ENCODE results near the gene RERE. TPM values are rescaled to one million over a fixed set of nuclear protein-coding genes. Genes with fewer than 3 reads are reported as not detected.

The RERE gene
- total and polyA plus RNA-seq, 2 experiments from 2014 or later, result 39.8 to 62.8 TPM

GRCh38 chr1:8425781-8426161, 391.7 kb downstream of the RERE start:
- H3K4me3 ChIP-seq, result no peak overlapping the region
- peak overlapping the region; percentile 82 for H3K4me2 ChIP-seq
- no peaks in the 10 kb centered on the region for H3K9me2 ChIP-seq (replicated peaks; ENCODE audit: insufficient read depth)
- no peaks in the 10 kb centered on the region for H3K36me3 ChIP-seq (replicated peaks; ENCODE audit: insufficient read depth, low read depth)
- H3K27ac ChIP-seq, result peak overlapping the region; percentile 99
- H3K79me2 ChIP-seq, result peaks cover 76% of the 10 kb centered on the region
- TF ChIP-seq EZH2phosphoT487 (IDR thresholded peaks at IDR 0.05; ENCODE audit: low read depth, severe bottlenecking, unreplicated experiment) (no peak), CTCF (IDR thresholded peaks at IDR 0.05; ENCODE audit: poor library complexity) (no peak), EZH2 (IDR thresholded peaks at IDR 0.05; ENCODE audit: borderline replicate concordance) (no peak)
- no peak for DNase-seq (ENCODE audit: low spot score)
- H3K27me3 ChIP-seq, result no peaks in the 10 kb centered on the region
- H3K9me3 ChIP-seq (ENCODE audit: low read depth), result no peaks in the 10 kb centered on the region
- H3K4me1 ChIP-seq (ENCODE audit: insufficient read depth), result peaks cover 16% of the 10 kb centered on the region
- WGBS (ENCODE audit: low lambda C conversion rate, missing lambda C conversion rate), result 96% methylated on average over 3 of the region's 3 CpGs
- no peak overlapping the region for H2AFZ ChIP-seq
- peaks cover under 1% of the 10 kb centered on the region for H4K20me1 ChIP-seq (ENCODE audit: insufficient read depth, poor library complexity, severe bottlenecking)

GRCh38 chr1:8425150-8425780, 392.2 kb downstream of the RERE start:
- Histone ChIP-seq H3K9me2 (replicated peaks; ENCODE audit: insufficient read depth) (no peaks in the 10 kb centered on the region), H3K79me2 (peaks cover 76% of the 10 kb centered on the region), H3K27me3 (no peaks in the 10 kb centered on the region), H2AFZ (no peak overlapping the region), H3K27ac (peak overlapping the region; percentile 99), H3K36me3 (replicated peaks; ENCODE audit: insufficient read depth, low read depth) (no peaks in the 10 kb centered on the region), H3K4me1 (ENCODE audit: insufficient read depth) (peaks cover 16% of the 10 kb centered on the region), H3K4me2 (peak overlapping the region; percentile 82), H4K20me1 (ENCODE audit: insufficient read depth, poor library complexity, severe bottlenecking) (peaks cover 6% of the 10 kb centered on the region), H3K9me3 (ENCODE audit: low read depth) (no peaks in the 10 kb centered on the region), H3K4me3 (no peak overlapping the region)
- no peak for TF ChIP-seq EZH2phosphoT487 (IDR thresholded peaks at IDR 0.05; ENCODE audit: low read depth, severe bottlenecking, unreplicated experiment)
- TF ChIP-seq CTCF (IDR thresholded peaks at IDR 0.05; ENCODE audit: poor library complexity), result no peak
- no peak for TF ChIP-seq EZH2 (IDR thresholded peaks at IDR 0.05; ENCODE audit: borderline replicate concordance)
- DNase-seq (ENCODE audit: low spot score), result no peak
- WGBS (ENCODE audit: low lambda C conversion rate, missing lambda C conversion rate), result 87% methylated on average over 10 of the region's 10 CpGs

GRCh38 chr1:8424539-8425116, 392.8 kb downstream of the RERE start:
- no peaks in the 10 kb centered on the region for H3K27me3 ChIP-seq
- peaks cover 22% of the 10 kb centered on the region for H3K4me1 ChIP-seq (ENCODE audit: insufficient read depth)
- H3K4me3 ChIP-seq, result peak overlapping the region; percentile 14
- H3K9me2 ChIP-seq (replicated peaks; ENCODE audit: insufficient read depth), result no peaks in the 10 kb centered on the region
- H2AFZ ChIP-seq, result peak overlapping the region; percentile 10
- H3K36me3 ChIP-seq (replicated peaks; ENCODE audit: insufficient read depth, low read depth), result no peaks in the 10 kb centered on the region
- H3K79me2 ChIP-seq, result peaks cover 76% of the 10 kb centered on the region
- H4K20me1 ChIP-seq (ENCODE audit: insufficient read depth, poor library complexity, severe bottlenecking), result peaks cover 12% of the 10 kb centered on the region
- TF ChIP-seq CTCF (IDR thresholded peaks at IDR 0.05; ENCODE audit: poor library complexity), result no peak
- no peak for TF ChIP-seq EZH2 (IDR thresholded peaks at IDR 0.05; ENCODE audit: borderline replicate concordance)
- no peak for TF ChIP-seq EZH2phosphoT487 (IDR thresholded peaks at IDR 0.05; ENCODE audit: low read depth, severe bottlenecking, unreplicated experiment)
- DNase-seq (ENCODE audit: low spot score), result peak; percentile 84
- peak overlapping the region; percentile 99 for H3K27ac ChIP-seq
- no peaks in the 10 kb centered on the region for H3K9me3 ChIP-seq (ENCODE audit: low read depth)
- 19% methylated on average over 9 of the region's 9 CpGs for WGBS (ENCODE audit: low lambda C conversion rate, missing lambda C conversion rate)
- peak overlapping the region; percentile 82 for H3K4me2 ChIP-seq

All from hepatocyte (in vitro differentiated cells).